Panc1 (cell line): ENCODE data around the gene GRPEL2. TPM values are rescaled to one million over a fixed set of nuclear protein-coding genes. Genes with fewer than 3 reads are reported as not detected.
"Not testable (repeated sequence)": the region's sequence is repeated elsewhere in the genome, so short reads cannot be mapped to it uniquely, and the experiment has no call there.

ENCODE experiments used
- ATAC-seq: fragments of 200-7000 bp; cut with Tn5 transposase; 2 replicates; pipeline ENCODE4 v1.9.1; 2020; ENCODE audit warnings: mild to moderate bottlenecking, moderate library complexity
- BruUV-seq: library from RNA; stranded (reverse); fragments of 400-500 nt; replicated peaks from 2 replicates; lab custom pipeline; 2021; lab: Mats Ljungman, UMichigan
- CTCF ChIA-PET: fragments of 300-600 bp; sonication (Branson Sonifier 250); formaldehyde crosslinking; loops from one replicate; lab custom pipeline; 2022; ENCODE audit warnings: antibody characterized with exemption; lab: Charles Lee
- POLR2A ChIA-PET: fragments of 300-600 bp; sonication (Branson Sonifier 250); formaldehyde crosslinking; loops from one replicate; lab custom pipeline; 2022; ENCODE audit warnings: antibody characterized with exemption; lab: Charles Lee
- DNase-seq: peaks from one replicate; pipeline ENCODE4 v3.0.0-alpha.2; 2010; ENCODE audit warnings: low read depth, low spot score
- H3K27ac ChIP-seq: 2 replicates; pipeline ENCODE4 v1.5.1; 2011; ENCODE audit warnings: mild to moderate bottlenecking, low read length, inconsistent platforms
- H3K27me3 ChIP-seq: fragments of 200-500 bp; sonication (Bioruptor generic); 2 replicates; pipeline ENCODE4 v1.6.0; 2014; ENCODE audit warnings: low read length, inconsistent platforms; ENCODE audit not compliant: control insufficient read depth, insufficient read depth
- H3K36me3 ChIP-seq: fragments of 200-500 bp; sonication (Bioruptor generic); 2 replicates; pipeline ENCODE4 v1.5.1; 2014; ENCODE audit warnings: inconsistent platforms, mild to moderate bottlenecking, low read length, moderate library complexity; ENCODE audit not compliant: control insufficient read depth, insufficient read depth
- H3K4me1 ChIP-seq: 2 replicates; pipeline ENCODE4 v1.5.1; 2011; ENCODE audit warnings: inconsistent platforms, mild to moderate bottlenecking, low read length, moderate library complexity; ENCODE audit not compliant: control insufficient read depth, insufficient read depth
- H3K4me3 ChIP-seq, 2 experiments: 2 replicates each; pipeline ENCODE4 v1.5.1; 2011 to 2012; ENCODE audit warnings: low read depth in 2 of 2, low read length in 2 of 2, mild to moderate bottlenecking in 2 of 2, inconsistent platforms in 1 of 2, moderate library complexity in 1 of 2
- H3K9me3 ChIP-seq: fragments of 200-500 bp; sonication (Bioruptor generic); 2 replicates; pipeline ENCODE4 v1.5.1; 2014; ENCODE audit warnings: low read depth, mild to moderate bottlenecking, inconsistent platforms, low read length, moderate library complexity; ENCODE audit not compliant: control insufficient read depth, insufficient read depth
- CTCF ChIP-seq: fragments of 450-650 bp; IDR thresholded peaks from 2 replicates; pipeline ENCODE4 v1.5.1; 2017; ENCODE audit warnings: mild to moderate bottlenecking
- POLR2AphosphoS5 ChIP-seq: IDR thresholded peaks from 2 replicates; pipeline ENCODE4 v1.6.1; 2012; ENCODE audit warnings: mild to moderate bottlenecking, low read depth, low read length, moderate library complexity
- SIN3A ChIP-seq: IDR thresholded peaks from 2 replicates; pipeline ENCODE4 v1.6.1; 2012; ENCODE audit warnings: low read depth, mild to moderate bottlenecking, low read length, moderate library complexity, borderline replicate concordance; ENCODE audit not compliant: insufficient read depth
- TCF7L2 ChIP-seq: IDR thresholded peaks from 2 replicates; pipeline ENCODE4 v1.6.1; 2011; ENCODE audit warnings: mild to moderate bottlenecking, low read depth, low read length, inconsistent platforms
- in situ Hi-C: cut with HindIII; loops from 2 replicates; pipeline ENCODE4 v1.10.0; 2016; ENCODE audit warnings: low sequenced_read_pairs, low pct_unique_long_range_greater_than_20kb
- intact Hi-C: fragments of 100-400 bp; cut with micrococcal nuclease; formaldehyde crosslinking; loops from one replicate; pipeline ENCODE4 v1.10.0; 2022; ENCODE audit not compliant: unreplicated experiment
- total RNA-seq: library from RNA; stranded (reverse); gene quantifications from one replicate; pipeline ENCODE4 v1.2.1, GENCODE V29; 2021; ENCODE audit not compliant: unreplicated experiment
- TF ChIP-seq, protein P1 (sequence below), 2 experiments: IDR thresholded peaks; 2 replicates each; pipeline ENCODE4 v1.6.1; 2011 to 2012; ENCODE audit warnings: low read depth in 2 of 2, control low read depth in 1 of 2, low read length in 1 of 2, mild to moderate bottlenecking in 1 of 2, moderate library complexity in 1 of 2; ENCODE audit not compliant: insufficient read depth in 1 of 2

The GRPEL2 gene
- total RNA-seq, 1 experiment from 2014 or later, result 30.1 TPM

DNA sequence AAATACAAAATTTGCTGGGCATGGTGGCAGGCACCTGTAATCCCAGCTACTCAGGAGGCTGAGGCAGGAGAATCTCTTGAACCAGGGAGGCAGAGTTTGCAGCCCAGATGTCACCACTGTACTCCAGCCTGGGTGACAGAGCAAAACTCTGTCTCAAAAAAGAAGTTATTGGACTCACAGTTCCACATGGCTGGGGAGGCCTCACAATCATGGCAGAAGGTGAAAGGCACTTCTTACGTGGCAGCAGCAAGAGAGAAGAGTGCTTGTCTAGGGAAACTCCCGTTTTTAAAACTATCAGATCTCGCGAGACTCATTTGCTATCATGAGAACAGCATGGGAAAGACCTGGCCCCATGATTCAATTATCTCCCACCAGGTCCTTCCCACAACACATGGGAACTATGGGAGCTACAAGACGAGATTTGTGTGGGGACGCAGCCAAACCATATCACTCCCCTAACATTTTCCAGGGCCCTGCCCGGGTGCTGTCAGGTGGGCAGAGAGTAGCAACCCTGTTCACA lies 53.5 kb downstream of the GRPEL2 start:
- H3K9me3 ChIP-seq, CTCF ChIA-PET, H3K4me1 ChIP-seq, H3K4me3 ChIP-seq, H3K27ac ChIP-seq, POLR2A ChIA-PET, intact Hi-C loops, H3K27me3 ChIP-seq, DNase-seq, in situ Hi-C loops, BruUV-seq, ATAC-seq, H3K36me3 ChIP-seq: not testable (repeated sequence)

- no peaks in the 10 kb centered on the region for H3K27me3 ChIP-seq
- in situ Hi-C loops (no loop called here), intact Hi-C loops (no loop called here)
- no peaks in the 10 kb centered on the region for H3K36me3 ChIP-seq
- ChIA-PET CTCF (no interaction called here), POLR2A (no interaction called here)
- H3K27ac ChIP-seq, result no peak overlapping the region
- DNase-seq (no peak), ATAC-seq (no peak)
- H3K9me3 ChIP-seq, result no peaks in the 10 kb centered on the region
- no peaks in the 10 kb centered on the region for H3K4me1 ChIP-seq
- H3K4me3 ChIP-seq, result no peak overlapping the region
- no peak for TF ChIP-seq CTCF
- TF ChIP-seq, protein P1, sequence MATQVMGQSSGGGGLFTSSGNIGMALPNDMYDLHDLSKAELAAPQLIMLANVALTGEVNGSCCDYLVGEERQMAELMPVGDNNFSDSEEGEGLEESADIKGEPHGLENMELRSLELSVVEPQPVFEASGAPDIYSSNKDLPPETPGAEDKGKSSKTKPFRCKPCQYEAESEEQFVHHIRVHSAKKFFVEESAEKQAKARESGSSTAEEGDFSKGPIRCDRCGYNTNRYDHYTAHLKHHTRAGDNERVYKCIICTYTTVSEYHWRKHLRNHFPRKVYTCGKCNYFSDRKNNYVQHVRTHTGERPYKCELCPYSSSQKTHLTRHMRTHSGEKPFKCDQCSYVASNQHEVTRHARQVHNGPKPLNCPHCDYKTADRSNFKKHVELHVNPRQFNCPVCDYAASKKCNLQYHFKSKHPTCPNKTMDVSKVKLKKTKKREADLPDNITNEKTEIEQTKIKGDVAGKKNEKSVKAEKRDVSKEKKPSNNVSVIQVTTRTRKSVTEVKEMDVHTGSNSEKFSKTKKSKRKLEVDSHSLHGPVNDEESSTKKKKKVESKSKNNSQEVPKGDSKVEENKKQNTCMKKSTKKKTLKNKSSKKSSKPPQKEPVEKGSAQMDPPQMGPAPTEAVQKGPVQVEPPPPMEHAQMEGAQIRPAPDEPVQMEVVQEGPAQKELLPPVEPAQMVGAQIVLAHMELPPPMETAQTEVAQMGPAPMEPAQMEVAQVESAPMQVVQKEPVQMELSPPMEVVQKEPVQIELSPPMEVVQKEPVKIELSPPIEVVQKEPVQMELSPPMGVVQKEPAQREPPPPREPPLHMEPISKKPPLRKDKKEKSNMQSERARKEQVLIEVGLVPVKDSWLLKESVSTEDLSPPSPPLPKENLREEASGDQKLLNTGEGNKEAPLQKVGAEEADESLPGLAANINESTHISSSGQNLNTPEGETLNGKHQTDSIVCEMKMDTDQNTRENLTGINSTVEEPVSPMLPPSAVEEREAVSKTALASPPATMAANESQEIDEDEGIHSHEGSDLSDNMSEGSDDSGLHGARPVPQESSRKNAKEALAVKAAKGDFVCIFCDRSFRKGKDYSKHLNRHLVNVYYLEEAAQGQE (IDR thresholded peaks at IDR 0.05; ENCODE audit: insufficient read depth in 1 of 2, low read depth in 2 of 2, low read length in 1 of 2), result no peak
- no peak for TF ChIP-seq TCF7L2
- no peak for TF ChIP-seq SIN3A
- BruUV-seq, result no TSS peak
Measured at GRCh38 chr5:149399775-149400174, 54.5 kb downstream of the GRPEL2 start.

GRCh38 chr5:149400304-149400703 lies 55.0 kb downstream of the GRPEL2 start:
- in situ Hi-C loops, result no loop called here
- TF ChIP-seq, protein P1 (IDR thresholded peaks at IDR 0.05; ENCODE audit: insufficient read depth in 1 of 2, low read depth in 2 of 2, low read length in 1 of 2), result no peak
- no peak for TF ChIP-seq TCF7L2
- no peak for TF ChIP-seq POLR2AphosphoS5
- no peak for TF ChIP-seq SIN3A
- TF ChIP-seq CTCF, result no peak
- ChIA-PET CTCF (no interaction called here), POLR2A (no interaction called here)
- ATAC-seq, result no peak
- no peak overlapping the region for H3K4me3 ChIP-seq
- H3K4me1 ChIP-seq, result no peaks in the 10 kb centered on the region
- BruUV-seq, result no TSS peak
- no peaks in the 10 kb centered on the region for H3K9me3 ChIP-seq
- no peaks in the 10 kb centered on the region for H3K36me3 ChIP-seq
- H3K27me3 ChIP-seq, result no peaks in the 10 kb centered on the region
- intact Hi-C loops, result no loop called here
- no peak overlapping the region for H3K27ac ChIP-seq
- no peak for DNase-seq
